K562 (cell line): Measurements from ENCODE around the gene PEF1. TPM values are rescaled to one million over a fixed set of nuclear protein-coding genes. Genes with fewer than 3 reads are reported as not detected.
A peak's percentile ranks its signal among the peaks of the same experiment; 100 is the strongest.

Experiments
- ATAC-seq: fragments of 200-7000 bp; cut with Tn5 transposase; 3 replicates; pipeline ENCODE4 v1.9.1; 2020; ENCODE audit warnings: moderate library complexity
- BruUV-seq: library from RNA; stranded (reverse); fragments of 400-500 nt; replicated peaks from 2 replicates; lab custom pipeline; 2021; lab: Mats Ljungman, UMichigan
- CTCF ChIA-PET: fragments of 300-600 bp; formaldehyde crosslinking; extraction: SDS; loops from one replicate; lab custom pipeline; 2021; ENCODE audit warnings: low intra/inter-chr PET ratio; lab: Yijun Ruan, JAX
- POLR2A ChIA-PET: fragments of 300-600, 350-650 bp; sonication (Branson Sonifier 250); formaldehyde crosslinking; extraction: SDS; loops from one replicate; lab custom pipeline; 2021; ENCODE audit warnings: antibody characterized with exemption, inconsistent platforms; lab: Yijun Ruan, JAX
- DNase-seq, 4 experiments: peaks; one replicate each; pipeline versions ENCODE4 v3.0.0 to v3.0.0-alpha.2; 2011 to 2018; ENCODE audit warnings: low spot score in 3 of 4, mixed read lengths in 3 of 4; ENCODE audit errors: extremely low read depth in 1 of 4
- FAIRE-seq: peaks from 2 replicates; lab custom pipeline; 2011; peaks lifted over from hg19 to GRCh38; lab: Jason Lieb, UNC
- H2AFZ ChIP-seq: 2 replicates; pipeline ENCODE4 v1.6.0; 2011; ENCODE audit warnings: low read depth, low read length, control low read depth, inconsistent platforms
- H3K27ac ChIP-seq: fragments of 200-600 bp; 3 replicates; pipeline ENCODE4 v1.8.0; 2011; ENCODE audit warnings: low read depth, mild to moderate bottlenecking, control low read depth, inconsistent platforms, low read length, moderate library complexity, mixed read lengths; ENCODE audit errors: extremely low read depth
- H3K27me3 ChIP-seq, 2 experiments: fragments of 300-600 bp in 1 of 2; 2 replicates in 1 of 2; 3 replicates in 1 of 2; pipeline versions ENCODE4 v1.6.0 to v1.8.0; 2011; ENCODE audit warnings: inconsistent platforms in 2 of 2, low read length in 2 of 2, mild to moderate bottlenecking in 1 of 2, mixed read lengths in 1 of 2, moderate library complexity in 1 of 2; ENCODE audit not compliant: control insufficient read depth in 2 of 2, insufficient read depth in 2 of 2
- H3K36me3 ChIP-seq: fragments of 300-600 bp; 3 replicates; pipeline ENCODE4 v1.8.0; 2011; ENCODE audit warnings: mild to moderate bottlenecking, low read length, inconsistent platforms; ENCODE audit not compliant: control insufficient read depth, insufficient read depth
- H3K4me1 ChIP-seq, 2 experiments: fragments of 200-600 bp in 1 of 2; replicated peaks in 1 of 2; 2 replicates in 1 of 2; 3 replicates in 1 of 2; pipeline versions ENCODE4 v1.5.1 to v1.8.0; 2011; ENCODE audit warnings: inconsistent platforms in 2 of 2, low read length in 2 of 2, mild to moderate bottlenecking in 1 of 2, mixed read lengths in 1 of 2, moderate library complexity in 1 of 2; ENCODE audit not compliant: control insufficient read depth in 2 of 2, insufficient read depth in 2 of 2
- H3K4me2 ChIP-seq: 2 replicates; pipeline ENCODE4 v1.6.1; 2011; ENCODE audit warnings: low read length, control low read depth, inconsistent platforms, mixed read lengths; ENCODE audit not compliant: insufficient read depth
- H3K4me3 ChIP-seq: fragments of 200-600 bp; sonication (generic), shearing (Covaris generic); 2 replicates; pipeline ENCODE4 v1.5.1; 2016; ENCODE audit warnings: control low read depth, inconsistent platforms
- H3K79me2 ChIP-seq: fragments of 200-600 bp; 3 replicates; pipeline ENCODE4 v1.8.0; 2011; ENCODE audit warnings: low read length, inconsistent platforms; ENCODE audit not compliant: control insufficient read depth, insufficient read depth
- H3K9ac ChIP-seq, 2 experiments: 2 replicates each; pipeline versions ENCODE4 v1.6.0 to v1.6.1; 2011; ENCODE audit warnings: low read depth in 2 of 2, low read length in 2 of 2, control low read depth in 1 of 2, inconsistent platforms in 1 of 2, mild to moderate bottlenecking in 1 of 2, mixed read lengths in 1 of 2; ENCODE audit not compliant: insufficient read depth in 1 of 2
- H3K9me1 ChIP-seq: one replicate; pipeline ENCODE4 v1.6.0; 2011; ENCODE audit warnings: inconsistent platforms, mild to moderate bottlenecking, low read length, moderate library complexity; ENCODE audit not compliant: control insufficient read depth, insufficient read depth
- H3K9me3 ChIP-seq: replicated peaks from 2 replicates; pipeline ENCODE4 v1.5.1; 2011; ENCODE audit warnings: low read depth, low read length, inconsistent platforms; ENCODE audit not compliant: control insufficient read depth, insufficient read depth
- H4K20me1 ChIP-seq: replicated peaks from 2 replicates; pipeline ENCODE4 v1.6.1; 2011; ENCODE audit warnings: low read length, inconsistent platforms, mixed read lengths; ENCODE audit not compliant: control insufficient read depth, insufficient read depth
- CSDE1 ChIP-seq, 2 experiments: fragments of 450-650 bp; IDR thresholded peaks; 2 replicates each; pipeline ENCODE4 v1.6.1; 2016; ENCODE audit warnings: mild to moderate bottlenecking in 1 of 2
- ESRRA ChIP-seq: fragments of 450-650 bp; IDR thresholded peaks from 2 replicates; pipeline ENCODE4 v1.6.1; 2014; ENCODE audit warnings: low read depth, mild to moderate bottlenecking, moderate library complexity, borderline replicate concordance
- NFE2 ChIP-seq: IDR thresholded peaks from 2 replicates; pipeline ENCODE4 v1.6.1; 2014; ENCODE audit warnings: antibody characterized with exemption, low read depth
- OTX1 ChIP-seq: fragments of 450-650 bp; formaldehyde crosslinking; IDR thresholded peaks from 2 replicates; pipeline ENCODE4 v1.4.0; 2022; ENCODE audit warnings: mild to moderate bottlenecking
- SETDB1 ChIP-seq: IDR thresholded peaks from one replicate; pipeline ENCODE4 v1.6.1; 2012; ENCODE audit warnings: low read length, control low read depth, inconsistent platforms
- SMARCB1 ChIP-seq: IDR thresholded peaks from 2 replicates; pipeline ENCODE4 v1.6.1; 2011; ENCODE audit warnings: improper control_type of control experiment, low read depth; ENCODE audit not compliant: insufficient read length
- TEAD2 ChIP-seq: fragments of 450-650 bp; IDR thresholded peaks from 2 replicates; pipeline ENCODE4 v1.6.1; 2016; ENCODE audit warnings: missing genetic modification characterization, control low read depth, missing compliant biosample characterization
- WGBS: fragments of 100-300 bp; shearing (Covaris generic); methylation state at CpG from one replicate; pipeline ENCODE4 v1.1.6; 2016; ENCODE audit warnings: low coverage, mixed read lengths; ENCODE audit not compliant: insufficient coverage; ENCODE audit errors: missing lambda C conversion rate; 5-methylcytosine and 5-hydroxymethylcytosine counted together
- in situ Hi-C: fragments of 300-500 bp; cut with MboI; formaldehyde crosslinking; loops from 4 replicates; pipeline ENCODE4 v1.15.0; 2018; ENCODE audit warnings: inconsistent platforms, mixed read lengths
- intact Hi-C: fragments of 100-400 bp; cut with micrococcal nuclease; formaldehyde crosslinking; loops from 2 replicates; pipeline ENCODE4 v1.14.2; 2022
- polyA plus RNA-seq, 8 experiments: library from polyadenylated mRNA; depleted of rRNA in 4 of 8; stranded (reverse) in 5 of 8; unstranded in 3 of 8; fragments of >200 nt; fragmentation: Nextera tagmentation in 2 of 8; fragmentation: Illumina TruSeq in 1 of 8; extraction: Ambion mirVana in 2 of 8; extraction: Trizol in 1 of 8; gene quantifications; 2 replicates each; pipeline versions ENCODE4 v1.2.1 to v1.2.3, GENCODE V29; 2011 to 2014; ENCODE audit warnings: inconsistent platforms in 1 of 8, missing spikeins in 1 of 8
- total RNA-seq, 7 experiments: library from RNA; depleted of rRNA in 6 of 7; stranded (reverse); fragments of >200 nt in 6 of 7; fragmentation: Illumina TruSeq in 2 of 7; extraction: Trizol in 2 of 7; gene quantifications; 2 replicates each; pipeline versions ENCODE4 v1.2.1 to v1.2.3, GENCODE V29; 2011 to 2021; ENCODE audit warnings: low replicate concordance in 1 of 7
- TF ChIP-seq, protein P1 (sequence below), 3 experiments: fragments of 200-800 bp in 1 of 3; fragments of 250-450 bp in 1 of 3; fragments of 450-650 bp in 1 of 3; sonication (Bioruptor Pico) in 1 of 3; sonication (Bioruptor generic) in 1 of 3; formaldehyde crosslinking in 1 of 3; IDR thresholded peaks; 2 replicates each; pipeline versions ENCODE4 v1.6.1 to v1.8.0; 2016 to 2022; ENCODE audit warnings: mild to moderate bottlenecking in 2 of 3, missing genetic modification characterization in 2 of 3, missing compliant biosample characterization in 1 of 3, moderate library complexity in 1 of 3
- TF ChIP-seq, protein P2 (sequence below): fragments of 450-650 bp; IDR thresholded peaks from 2 replicates; pipeline ENCODE4 v1.6.1; 2016; ENCODE audit warnings: mild to moderate bottlenecking

PEF1 gene
- total and polyA plus RNA-seq, 9 of the 15 experiments (the other 6 are each of a cell fraction or from before 2014, with no cell fraction given) = 26.3 to 95.5 (median 61.9) TPM

DNA sequence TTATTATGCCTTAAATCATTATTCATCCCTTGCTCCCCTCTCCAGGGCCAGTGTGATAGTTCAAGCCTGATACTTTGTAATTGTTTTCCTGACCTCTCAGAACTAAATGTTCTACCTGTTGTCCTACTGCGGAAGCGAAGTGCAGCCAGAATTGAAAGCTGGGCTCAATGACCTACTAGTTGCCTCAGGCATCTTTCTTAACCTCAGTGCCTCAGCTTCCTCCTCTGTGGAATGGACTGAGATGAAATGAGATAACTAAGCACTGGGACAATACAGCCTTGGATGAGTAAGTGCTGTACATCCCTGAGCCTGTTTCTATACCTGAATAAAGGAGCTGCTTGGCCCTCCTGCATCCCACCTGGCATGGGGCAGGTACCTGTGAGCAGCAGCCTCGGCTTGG, 32.7 kb upstream of the PEF1 start:
- ChIA-PET CTCF (no interaction called here), POLR2A (interaction anchor here (0.6 to 0.9 kb wide), 2 partner anchors 10 to 386 kb away, joined by 3 read pairs; no protein-coding TSS in a partner anchor)
- no TSS peak for BruUV-seq
- Histone ChIP-seq H3K27me3 (peaks cover 63 to 95% of the 10 kb centered on the region in 2 experiments), H4K20me1 (peaks cover 11% of the 10 kb centered on the region), H3K9me3 (no peaks in the 10 kb centered on the region), H3K36me3 (no peaks in the 10 kb centered on the region)
- intact Hi-C loops = no loop called here
- TF ChIP-seq ESRRA = peak; percentile 65; the same call in 1 of the 2 replicates
- no peak for TF ChIP-seq NFE2
- TF ChIP-seq, all 486 proteins: peak for 1
- Histone ChIP-seq H3K79me2 (no peaks in the 10 kb centered on the region), H2AFZ (no peak overlapping the region), H3K27ac (no peak overlapping the region), H3K4me3 (no peak overlapping the region), H3K9me1 (no peaks in the 10 kb centered on the region), H3K4me1 (peaks cover 0 to 4% of the 10 kb centered on the region in 2 experiments; a peak in 1 of 5 replicates), H3K9ac (no peak overlapping the region), H3K4me2 (no peak overlapping the region)
- WGBS = 0% methylated on average over 3 of the region's 3 CpGs
- no peak for DNase-seq
- ATAC-seq = no peak
- in situ Hi-C loops = no loop called here
- no peak for FAIRE-seq

DNA sequence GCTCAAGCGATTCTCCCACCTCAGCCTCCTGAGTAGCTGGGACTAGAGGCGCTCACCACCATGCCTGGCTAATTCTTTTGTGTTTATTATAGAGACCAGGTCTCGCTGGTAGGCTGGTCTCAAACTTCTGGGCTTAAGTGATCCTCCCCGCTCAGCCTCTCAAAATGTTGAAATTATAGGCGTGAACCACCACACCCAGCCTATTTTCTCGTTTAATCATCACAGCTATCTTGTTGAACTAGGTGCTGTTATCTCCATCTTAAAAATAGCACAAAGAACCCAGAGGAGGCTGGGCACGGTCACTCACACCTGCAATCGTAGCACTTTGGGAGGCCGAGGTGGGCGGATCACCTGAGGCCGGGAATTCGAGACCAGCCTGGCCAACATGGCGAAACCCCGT, 31.1 kb upstream of the PEF1 start:
- peaks cover 0 to 8% of the 10 kb centered on the region in 2 experiments; a peak in 1 of 5 replicates for H3K4me1 ChIP-seq
- ChIA-PET POLR2A (no interaction called here), CTCF (interaction anchor here (0.6 kb wide), 1 partner anchor 20 kb away, joined by 3 read pairs; no protein-coding TSS in a partner anchor)
- no peaks in the 10 kb centered on the region for H3K79me2 ChIP-seq
- in situ Hi-C loops (no loop called here), intact Hi-C loops (no loop called here)
- H3K9me3 ChIP-seq = no peaks in the 10 kb centered on the region
- no peak overlapping the region for H3K4me3 ChIP-seq
- no peak overlapping the region for H3K27ac ChIP-seq
- peaks cover 4% of the 10 kb centered on the region for H4K20me1 ChIP-seq
- H3K27me3 ChIP-seq = peaks cover 67 to 97% of the 10 kb centered on the region in 2 experiments
- no peaks in the 10 kb centered on the region for H3K36me3 ChIP-seq
- FAIRE-seq = no peak
- no TSS peak for BruUV-seq
- no peak for ATAC-seq
- H2AFZ ChIP-seq = no peak overlapping the region
- no peak overlapping the region for H3K4me2 ChIP-seq
- no peaks in the 10 kb centered on the region for H3K9me1 ChIP-seq
- DNase-seq = no peak
- 3% methylated on average over 14 of the region's 14 CpGs for WGBS
- no peak overlapping the region for H3K9ac ChIP-seq
- TF ChIP-seq SMARCB1 (no peak), CSDE1 (IDR thresholded peaks at IDR 0.05) (no peak), TEAD2 (tag) (no peak), OTX1 (CRISPR knock-in tag) (no peak), SETDB1 (no peak)
- TF ChIP-seq, protein P1, sequence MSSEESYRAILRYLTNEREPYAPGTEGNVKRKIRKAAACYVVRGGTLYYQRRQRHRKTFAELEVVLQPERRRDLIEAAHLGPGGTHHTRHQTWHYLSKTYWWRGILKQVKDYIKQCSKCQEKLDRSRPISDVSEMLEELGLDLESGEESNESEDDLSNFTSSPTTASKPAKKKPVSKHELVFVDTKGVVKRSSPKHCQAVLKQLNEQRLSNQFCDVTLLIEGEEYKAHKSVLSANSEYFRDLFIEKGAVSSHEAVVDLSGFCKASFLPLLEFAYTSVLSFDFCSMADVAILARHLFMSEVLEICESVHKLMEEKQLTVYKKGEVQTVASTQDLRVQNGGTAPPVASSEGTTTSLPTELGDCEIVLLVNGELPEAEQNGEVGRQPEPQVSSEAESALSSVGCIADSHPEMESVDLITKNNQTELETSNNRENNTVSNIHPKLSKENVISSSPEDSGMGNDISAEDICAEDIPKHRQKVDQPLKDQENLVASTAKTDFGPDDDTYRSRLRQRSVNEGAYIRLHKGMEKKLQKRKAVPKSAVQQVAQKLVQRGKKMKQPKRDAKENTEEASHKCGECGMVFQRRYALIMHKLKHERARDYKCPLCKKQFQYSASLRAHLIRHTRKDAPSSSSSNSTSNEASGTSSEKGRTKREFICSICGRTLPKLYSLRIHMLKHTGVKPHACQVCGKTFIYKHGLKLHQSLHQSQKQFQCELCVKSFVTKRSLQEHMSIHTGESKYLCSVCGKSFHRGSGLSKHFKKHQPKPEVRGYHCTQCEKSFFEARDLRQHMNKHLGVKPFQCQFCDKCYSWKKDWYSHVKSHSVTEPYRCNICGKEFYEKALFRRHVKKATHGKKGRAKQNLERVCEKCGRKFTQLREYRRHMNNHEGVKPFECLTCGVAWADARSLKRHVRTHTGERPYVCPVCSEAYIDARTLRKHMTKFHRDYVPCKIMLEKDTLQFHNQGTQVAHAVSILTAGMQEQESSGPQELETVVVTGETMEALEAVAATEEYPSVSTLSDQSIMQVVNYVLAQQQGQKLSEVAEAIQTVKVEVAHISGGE (CRISPR knock-in tag; IDR thresholded peaks at IDR 0.05) = no peak
- TF ChIP-seq, protein P2, sequence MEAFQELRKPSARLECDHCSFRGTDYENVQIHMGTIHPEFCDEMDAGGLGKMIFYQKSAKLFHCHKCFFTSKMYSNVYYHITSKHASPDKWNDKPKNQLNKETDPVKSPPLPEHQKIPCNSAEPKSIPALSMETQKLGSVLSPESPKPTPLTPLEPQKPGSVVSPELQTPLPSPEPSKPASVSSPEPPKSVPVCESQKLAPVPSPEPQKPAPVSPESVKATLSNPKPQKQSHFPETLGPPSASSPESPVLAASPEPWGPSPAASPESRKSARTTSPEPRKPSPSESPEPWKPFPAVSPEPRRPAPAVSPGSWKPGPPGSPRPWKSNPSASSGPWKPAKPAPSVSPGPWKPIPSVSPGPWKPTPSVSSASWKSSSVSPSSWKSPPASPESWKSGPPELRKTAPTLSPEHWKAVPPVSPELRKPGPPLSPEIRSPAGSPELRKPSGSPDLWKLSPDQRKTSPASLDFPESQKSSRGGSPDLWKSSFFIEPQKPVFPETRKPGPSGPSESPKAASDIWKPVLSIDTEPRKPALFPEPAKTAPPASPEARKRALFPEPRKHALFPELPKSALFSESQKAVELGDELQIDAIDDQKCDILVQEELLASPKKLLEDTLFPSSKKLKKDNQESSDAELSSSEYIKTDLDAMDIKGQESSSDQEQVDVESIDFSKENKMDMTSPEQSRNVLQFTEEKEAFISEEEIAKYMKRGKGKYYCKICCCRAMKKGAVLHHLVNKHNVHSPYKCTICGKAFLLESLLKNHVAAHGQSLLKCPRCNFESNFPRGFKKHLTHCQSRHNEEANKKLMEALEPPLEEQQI = no peak
